HEK293 (cell line): ENCODE results near the gene ANO2.

Experiments used
- CTCF ChIP-seq: fragments of 450-650 bp; formaldehyde crosslinking; IDR thresholded peaks from 2 replicates; pipeline ENCODE4 v1.5.1; 2016; ENCODE audit warnings: missing biosample characterization, missing genetic modification characterization
- TF ChIP-seq, protein P1 (sequence below): fragments of 450-650 bp; formaldehyde crosslinking; IDR thresholded peaks from 2 replicates; pipeline ENCODE4 v1.5.1; 2016; ENCODE audit warnings: missing biosample characterization, missing genetic modification characterization
- TF ChIP-seq, protein P2 (sequence below): fragments of 450-650 bp; formaldehyde crosslinking; IDR thresholded peaks from 2 replicates; pipeline ENCODE4 v1.5.1; 2017; ENCODE audit warnings: missing biosample characterization, missing genetic modification characterization

- TF ChIP-seq CTCF: no peak
- TF ChIP-seq, protein P1, sequence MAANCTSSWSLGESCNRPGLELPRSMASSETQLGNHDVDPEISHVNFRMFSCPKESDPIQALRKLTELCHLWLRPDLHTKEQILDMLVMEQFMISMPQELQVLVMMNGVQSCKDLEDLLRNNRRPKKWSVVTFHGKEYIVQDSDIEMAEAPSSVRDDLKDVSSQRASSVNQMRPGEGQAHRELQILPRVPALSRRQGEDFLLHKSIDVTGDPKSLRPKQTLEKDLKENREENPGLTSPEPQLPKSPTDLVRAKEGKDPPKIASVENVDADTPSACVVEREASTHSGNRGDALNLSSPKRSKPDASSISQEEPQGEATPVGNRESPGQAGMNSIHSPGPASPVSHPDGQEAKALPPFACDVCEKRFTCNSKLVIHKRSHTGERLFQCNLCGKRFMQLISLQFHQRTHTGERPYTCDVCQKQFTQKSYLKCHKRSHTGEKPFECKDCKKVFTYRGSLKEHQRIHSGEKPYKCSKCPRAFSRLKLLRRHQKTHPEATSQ (tag by site-specific recombination): no peak
- TF ChIP-seq, protein P2, sequence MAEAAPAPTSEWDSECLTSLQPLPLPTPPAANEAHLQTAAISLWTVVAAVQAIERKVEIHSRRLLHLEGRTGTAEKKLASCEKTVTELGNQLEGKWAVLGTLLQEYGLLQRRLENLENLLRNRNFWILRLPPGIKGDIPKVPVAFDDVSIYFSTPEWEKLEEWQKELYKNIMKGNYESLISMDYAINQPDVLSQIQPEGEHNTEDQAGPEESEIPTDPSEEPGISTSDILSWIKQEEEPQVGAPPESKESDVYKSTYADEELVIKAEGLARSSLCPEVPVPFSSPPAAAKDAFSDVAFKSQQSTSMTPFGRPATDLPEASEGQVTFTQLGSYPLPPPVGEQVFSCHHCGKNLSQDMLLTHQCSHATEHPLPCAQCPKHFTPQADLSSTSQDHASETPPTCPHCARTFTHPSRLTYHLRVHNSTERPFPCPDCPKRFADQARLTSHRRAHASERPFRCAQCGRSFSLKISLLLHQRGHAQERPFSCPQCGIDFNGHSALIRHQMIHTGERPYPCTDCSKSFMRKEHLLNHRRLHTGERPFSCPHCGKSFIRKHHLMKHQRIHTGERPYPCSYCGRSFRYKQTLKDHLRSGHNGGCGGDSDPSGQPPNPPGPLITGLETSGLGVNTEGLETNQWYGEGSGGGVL (tag by site-specific recombination): no peak
Measured at GRCh38 chr12:5972387-5972786, 27.3 kb upstream of the ANO2 start.
